Gastrocnemius medialis (tissue), 4 donors: ENCODE measurements around the gene AGTPBP1. TPM values are rescaled to one million over a fixed set of nuclear protein-coding genes. Genes with fewer than 3 reads are reported as not detected.

Experiments used
- ATAC-seq, 2 donors: fragments of 150-250 bp; one replicate each; pipeline ENCODE4 v1.9.1; 2016
- DNase-seq, 2 donors: peaks; one replicate each; pipeline ENCODE4 v3.0.0-alpha.2; 2019
- H3K27ac ChIP-seq, 4 donors: fragments of 200-600 bp; sonication (generic); 1 replicate in 1 of 4; 2 replicates in 3 of 4; pipeline ENCODE4 v1.5.1; 2016 to 2018; ENCODE audit warnings: mild to moderate bottlenecking in 2 of 4, moderate library complexity in 1 of 4
- H3K27me3 ChIP-seq, 3 donors: fragments of 200-600 bp; sonication (generic) in 2 of 3; 1 replicate in 1 of 3; 2 replicates in 2 of 3; pipeline versions ENCODE4 v1.5.1 to v1.6.0; 2016 to 2019; ENCODE audit warnings: mild to moderate bottlenecking in 1 of 3, moderate library complexity in 1 of 3
- H3K36me3 ChIP-seq, 2 donors: fragments of 200-600 bp; sonication (generic) in 1 of 2; one replicate each; pipeline ENCODE4 v1.5.1; 2017 to 2018
- H3K4me1 ChIP-seq, 2 donors: fragments of 200-600 bp; sonication (generic) in 1 of 2; one replicate each; pipeline ENCODE4 v1.5.1; 2016 to 2017; ENCODE audit warnings: mild to moderate bottlenecking in 2 of 2
- H3K4me3 ChIP-seq, 4 donors: fragments of 200-600 bp; sonication (generic) in 3 of 4; 1 replicate in 1 of 4; 2 replicates in 3 of 4; pipeline ENCODE4 v1.5.1; 2016 to 2019; ENCODE audit warnings: mild to moderate bottlenecking in 2 of 4
- H3K9me3 ChIP-seq, 3 donors: fragments of 200-600 bp; sonication (generic) in 2 of 3; 1 replicate in 1 of 3; 2 replicates in 2 of 3; pipeline ENCODE4 v1.5.1; 2016 to 2019
- CTCF ChIP-seq, 5 experiments: fragments of 450-650 bp in 3 of 5; fragments of 200-600 bp in 2 of 5; sonication (generic) in 2 of 5; IDR thresholded peaks in 4 of 5; conservative IDR thresholded peaks in 1 of 5; 1 replicate in 4 of 5; 2 replicates in 1 of 5; pipeline ENCODE4 v1.5.1; 2016 to 2019; ENCODE audit warnings: antibody characterized with exemption in 5 of 5, mild to moderate bottlenecking in 3 of 5, moderate library complexity in 3 of 5
- POLR2A ChIP-seq, 2 donors: fragments of 450-650 bp; IDR thresholded peaks; one replicate each; pipeline ENCODE4 v1.6.1; 2017; ENCODE audit warnings: antibody characterized with exemption in 2 of 2, mild to moderate bottlenecking in 2 of 2, moderate library complexity in 2 of 2
- in situ Hi-C, 4 donors: fragments of 200-750 bp; cut with MboI; loops; one replicate each; pipeline versions ENCODE4 v1.15.0 to v1.8.0; 2017; ENCODE audit warnings: low sequenced_read_pairs in 4 of 4
- intact Hi-C: fragments of 100-400 bp; cut with DNase I; formaldehyde crosslinking; loops from one replicate; pipeline ENCODE4 v1.15.1; 2023; ENCODE audit warnings: low total_unique reads
- total RNA-seq, 4 donors: library from RNA; depleted of rRNA; stranded (reverse); fragments of >200 nt; gene quantifications; one replicate each; pipeline versions ENCODE4 v1.1.0 to v1.2.3, GENCODE V29; 2016

AGTPBP1 gene
- total RNA-seq, 4 donors from 2014 or later = 24.4 to 39.7 (median 31.8) TPM

- in situ Hi-C loops (no loop called here), intact Hi-C loops (no loop called here)
- ATAC-seq (peak in 1 of 2 donors; percentile 20), DNase-seq (no peak)
- no peak for TF ChIP-seq POLR2A (IDR thresholded peaks at IDR 0.05)
- peak in 1 of 5 experiments; percentile 20 for TF ChIP-seq CTCF (IDR thresholded peaks at IDR 0.05 in 4 of 5, conservative IDR thresholded peaks at IDR 0.05 in 1 of 5)
- Histone ChIP-seq H3K27ac (peak overlapping the region; percentile 5 to 65 (median 50)), H3K4me1 (peaks cover 11 to 15% of the 10 kb centered on the region in 2 donors), H3K4me3 (no peak overlapping the region), H3K9me3 (no peaks in the 10 kb centered on the region), H3K36me3 (no peaks in the 10 kb centered on the region), H3K27me3 (no peaks in the 10 kb centered on the region)
Measured at GRCh38 chr9:85716031-85716877, 25.5 kb downstream of the AGTPBP1 start.

GRCh38 chr9:85715587-85715986 lies 26.2 kb downstream of the AGTPBP1 start:
- ATAC-seq = peak; percentile 83 to 99
- intact Hi-C loops = no loop called here
- peaks cover 11 to 15% of the 10 kb centered on the region in 2 donors for H3K4me1 ChIP-seq

GRCh38 chr9:85713897-85714296 lies 27.9 kb downstream of the AGTPBP1 start:
- no peak overlapping the region for H3K4me3 ChIP-seq
- H3K36me3 ChIP-seq = no peaks in the 10 kb centered on the region

More at GRCh38 chr9:85715587-85715986, 26.2 kb downstream of the AGTPBP1 start:
- Histone ChIP-seq H3K4me3 (no peak overlapping the region), H3K36me3 (no peaks in the 10 kb centered on the region), H3K27me3 (no peaks in the 10 kb centered on the region), H3K9me3 (no peaks in the 10 kb centered on the region), H3K27ac (peak overlapping the region; percentile 22 to 65 (median 50))
- TF ChIP-seq CTCF (IDR thresholded peaks at IDR 0.05 in 4 of 5, conservative IDR thresholded peaks at IDR 0.05 in 1 of 5) (no peak), POLR2A (IDR thresholded peaks at IDR 0.05) (no peak)
- in situ Hi-C loops = no loop called here
- peak in 1 of 2 donors; percentile 30 for DNase-seq

GRCh38 chr9:85704744-85705143 lies 37.0 kb downstream of the AGTPBP1 start:
- DNase-seq (no peak), ATAC-seq (no peak)
- Histone ChIP-seq H3K4me1 (peaks cover 7 to 19% of the 10 kb centered on the region in 2 donors), H3K27ac (no peak overlapping the region), H3K27me3 (no peaks in the 10 kb centered on the region), H3K9me3 (no peaks in the 10 kb centered on the region), H3K4me3 (no peak overlapping the region), H3K36me3 (no peaks in the 10 kb centered on the region)
- no peak for TF ChIP-seq CTCF (IDR thresholded peaks at IDR 0.05 in 4 of 5, conservative IDR thresholded peaks at IDR 0.05 in 1 of 5)
- no peak for TF ChIP-seq POLR2A (IDR thresholded peaks at IDR 0.05)
- intact Hi-C loops = no loop called here
- in situ Hi-C loops = loop anchor here in 1 of 4 donors (10.0 kb wide), 1 partner anchor 80 kb away; no protein-coding TSS in a partner anchor

More at GRCh38 chr9:85713897-85714296, 27.9 kb downstream of the AGTPBP1 start:
- no peak overlapping the region for H3K27ac ChIP-seq
- H3K27me3 ChIP-seq = no peaks in the 10 kb centered on the region
- H3K4me1 ChIP-seq = peaks cover 11 to 15% of the 10 kb centered on the region in 2 donors
- intact Hi-C loops (no loop called here), in situ Hi-C loops (no loop called here)
- H3K9me3 ChIP-seq = no peaks in the 10 kb centered on the region
- TF ChIP-seq CTCF (IDR thresholded peaks at IDR 0.05 in 4 of 5, conservative IDR thresholded peaks at IDR 0.05 in 1 of 5) = no peak
- TF ChIP-seq POLR2A (IDR thresholded peaks at IDR 0.05) = no peak
- DNase-seq (no peak), ATAC-seq (no peak)
